NAMALWA (cell line): ENCODE data around the gene KIAA1549.
A peak's percentile ranks its signal among the peaks of the same experiment; 100 is the strongest.
"Not testable (repeated sequence)": the region's sequence is repeated elsewhere in the genome, so short reads cannot be mapped to it uniquely, and the experiment has no call there.

ENCODE experiments used
- DNase-seq: peaks from one replicate; pipeline ENCODE4 v3.0.0-alpha.2; 2015; ENCODE audit warnings: low spot score

Gene KIAA1549

DNA sequence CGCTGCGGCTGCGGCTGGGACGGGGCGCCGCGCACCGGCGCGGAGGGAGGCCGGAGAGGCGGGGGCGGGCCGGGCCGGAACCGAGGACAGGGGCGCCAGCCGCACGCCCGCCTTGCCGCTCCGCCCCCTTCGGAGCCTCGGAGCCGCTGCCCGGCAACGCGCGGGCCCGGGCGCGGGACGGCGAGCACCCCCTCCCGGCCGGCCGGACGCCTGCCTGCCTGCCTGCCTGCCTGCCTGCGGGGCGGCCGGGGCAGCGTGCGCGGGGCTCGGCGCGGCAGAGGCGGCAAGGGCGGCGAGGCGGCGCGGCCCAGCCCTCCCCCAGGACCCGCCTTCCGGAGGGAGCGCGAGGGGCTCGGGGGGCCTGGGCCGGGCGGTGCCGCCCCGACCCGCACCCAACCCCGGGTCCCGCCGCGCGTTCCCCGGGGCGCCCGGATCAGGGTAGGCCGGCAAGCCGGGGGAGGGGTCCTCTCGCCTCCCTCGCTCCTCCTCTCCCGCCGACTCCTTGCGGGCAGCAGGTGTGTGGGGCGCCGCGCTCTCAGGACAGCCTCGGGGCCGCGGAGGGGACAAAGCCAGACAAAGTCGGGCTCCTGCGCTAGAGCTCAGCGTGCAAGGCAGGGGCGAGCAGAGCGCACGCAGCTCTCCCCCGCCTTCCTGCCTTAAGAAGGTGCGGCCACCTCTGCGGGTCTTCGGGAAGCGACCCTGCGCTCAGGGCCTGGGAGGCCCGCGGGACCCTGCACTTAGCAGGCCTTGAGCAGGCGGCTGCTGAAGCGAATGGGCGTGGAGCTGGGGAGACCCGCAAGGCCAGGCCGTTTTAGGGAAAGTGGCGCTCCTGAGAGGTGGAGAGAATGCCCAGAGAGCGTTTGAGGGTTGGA lies at the start of gene KIAA1549:
Gene KIAA1549, minus strand, starts transcription at position 58 of the 872 bp plus-strand sequence. CDS start 120 bp downstream, outside the sequence.
- DNase-seq, result peak; percentile 54

DNA sequence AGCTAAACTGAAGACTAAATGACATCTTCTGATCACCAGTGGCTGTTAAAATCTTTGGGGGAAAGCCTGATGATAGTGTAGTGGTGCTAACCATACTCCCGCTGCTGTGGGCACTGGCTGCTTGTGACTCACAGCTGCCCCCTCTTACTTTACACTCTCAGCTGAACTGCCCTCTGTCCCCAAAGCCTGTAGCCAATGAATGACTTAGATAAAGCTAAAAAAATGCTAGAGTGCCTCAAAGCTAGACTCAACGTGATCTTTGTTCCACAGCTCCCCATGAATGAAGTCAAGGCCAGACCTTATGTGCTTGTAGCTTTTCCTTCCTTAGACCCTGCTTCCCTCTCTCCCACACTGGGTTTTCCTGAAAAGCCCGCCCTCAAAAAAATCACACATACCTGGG lies 48.2 kb upstream of the KIAA1549 start:
- no peak for DNase-seq

DNA sequence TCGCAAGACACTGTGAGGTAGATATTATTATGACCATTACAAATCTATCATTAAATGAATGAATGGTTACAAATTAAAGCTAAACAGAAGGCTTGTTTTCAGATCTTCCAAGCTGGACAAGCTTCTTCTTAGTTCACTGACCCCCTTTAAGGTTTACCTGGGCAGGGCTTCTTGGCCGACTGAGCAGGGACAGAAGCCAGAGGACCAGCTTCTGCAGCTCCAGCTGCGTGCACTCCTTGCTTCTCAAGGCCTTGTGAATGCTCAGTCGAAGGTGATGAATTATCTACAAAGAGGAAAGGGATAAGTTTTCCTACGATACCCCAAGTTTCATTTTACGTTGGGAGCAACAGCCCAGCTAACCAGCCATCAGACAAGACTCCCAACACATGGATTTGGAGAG lies 45.4 kb upstream of the KIAA1549 start:
- no peak for DNase-seq

DNA sequence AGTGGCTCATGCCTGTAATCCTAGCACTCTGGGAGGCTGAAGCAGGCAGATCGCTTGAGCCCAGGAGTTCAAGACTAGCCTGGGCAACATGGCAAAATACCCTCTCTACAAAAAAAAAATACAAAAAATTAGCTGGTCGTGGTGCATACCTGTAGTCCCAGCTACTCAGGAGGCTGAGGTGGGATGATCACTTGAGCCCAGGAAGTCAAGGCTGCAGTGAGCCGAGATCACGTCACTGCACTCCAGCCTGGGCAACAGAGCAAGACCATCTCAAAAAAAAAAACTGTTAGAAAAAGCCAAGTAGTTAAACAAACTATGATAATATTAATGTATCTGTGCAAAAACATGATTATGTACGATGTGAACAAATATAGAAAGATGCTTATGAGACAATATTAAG lies 44.7 kb upstream of the KIAA1549 start:
- not testable (repeated sequence) for DNase-seq

DNA sequence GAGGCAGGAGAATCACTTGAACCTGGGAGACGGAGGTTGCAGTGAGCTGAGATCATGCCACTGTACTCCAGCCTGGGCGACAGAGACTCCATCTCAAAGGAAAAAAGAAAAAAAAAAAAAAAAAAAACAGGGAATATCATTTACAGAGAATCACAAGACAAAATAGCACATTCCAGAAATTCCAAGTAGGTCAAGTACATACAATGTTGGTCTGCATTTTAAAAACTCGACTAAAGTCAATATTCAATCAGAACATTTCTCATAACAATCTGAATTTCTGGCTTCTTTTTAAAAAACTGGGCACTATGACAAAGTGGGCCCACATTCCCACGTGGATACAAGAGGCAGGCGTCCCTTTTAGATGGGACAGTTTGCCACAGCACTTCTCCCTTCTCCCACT lies 41.9 kb upstream of the KIAA1549 start:
- no peak for DNase-seq

DNA sequence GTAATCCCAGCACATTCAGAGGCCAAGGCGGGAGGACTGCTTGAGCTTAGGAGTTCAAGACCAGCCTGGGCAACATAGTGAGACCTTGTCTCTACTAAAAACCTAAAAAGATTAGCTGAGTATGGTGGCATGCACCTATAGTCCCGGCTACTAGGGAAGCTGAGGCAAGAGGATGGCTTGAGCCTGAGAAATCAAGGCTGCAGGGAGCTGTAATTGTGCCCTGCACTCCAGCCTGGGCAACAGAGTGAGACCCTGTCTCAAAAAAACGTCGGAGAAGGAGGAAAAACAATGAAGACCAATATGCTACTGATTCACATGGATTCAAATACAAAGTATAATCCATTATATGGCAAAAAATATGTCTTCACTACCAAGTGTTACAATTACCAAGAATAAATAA lies 41.1 kb upstream of the KIAA1549 start:
- no peak for DNase-seq

DNA sequence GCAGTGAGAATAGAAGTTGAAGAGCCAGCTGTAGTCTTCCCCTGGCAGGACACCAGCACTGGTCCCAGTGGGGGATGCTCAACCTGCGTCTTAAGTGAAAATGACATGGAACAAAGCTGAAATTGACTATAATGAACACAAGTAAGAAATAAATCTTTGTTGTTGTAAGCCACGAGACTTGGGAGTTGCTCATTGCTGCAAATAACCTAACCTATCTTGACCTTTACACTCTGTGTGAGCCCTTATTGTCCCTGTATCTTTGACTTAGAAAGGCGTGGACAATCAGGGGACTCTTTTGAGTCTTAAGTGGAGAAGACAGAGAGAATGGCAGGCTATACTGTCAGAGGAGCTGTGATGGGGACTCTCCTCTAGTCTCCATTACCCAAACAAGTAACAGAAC lies 37.7 kb upstream of the KIAA1549 start:
- DNase-seq, result no peak

DNA sequence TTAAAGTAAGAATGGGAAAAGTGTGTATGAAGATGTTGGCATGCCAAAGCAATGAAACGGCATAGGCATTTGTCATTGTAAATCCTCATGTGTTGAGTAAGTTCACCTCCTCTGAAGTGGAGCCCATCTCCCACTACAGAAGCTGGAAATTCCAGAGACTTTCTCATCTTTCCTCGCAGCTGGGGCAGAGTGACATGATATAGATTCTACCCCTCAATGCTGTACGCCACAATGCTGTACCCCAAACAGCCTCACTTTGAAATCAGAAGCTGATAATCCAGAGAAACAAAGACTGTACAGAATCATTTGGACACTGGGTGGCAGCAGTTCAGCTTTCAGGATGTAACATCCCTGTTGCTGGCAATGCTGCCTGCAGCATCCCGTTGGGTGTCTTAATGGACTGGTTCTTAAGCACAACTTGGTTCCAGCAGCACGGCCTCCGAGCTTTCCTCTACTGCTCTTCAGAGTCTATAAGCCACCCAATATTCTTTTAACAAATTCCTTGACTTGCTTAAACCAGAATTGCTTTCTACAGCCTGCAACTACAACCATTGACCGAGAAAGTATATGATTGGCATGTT lies 35.8 kb upstream of the KIAA1549 start:
- DNase-seq, result peak; percentile 81

DNA sequence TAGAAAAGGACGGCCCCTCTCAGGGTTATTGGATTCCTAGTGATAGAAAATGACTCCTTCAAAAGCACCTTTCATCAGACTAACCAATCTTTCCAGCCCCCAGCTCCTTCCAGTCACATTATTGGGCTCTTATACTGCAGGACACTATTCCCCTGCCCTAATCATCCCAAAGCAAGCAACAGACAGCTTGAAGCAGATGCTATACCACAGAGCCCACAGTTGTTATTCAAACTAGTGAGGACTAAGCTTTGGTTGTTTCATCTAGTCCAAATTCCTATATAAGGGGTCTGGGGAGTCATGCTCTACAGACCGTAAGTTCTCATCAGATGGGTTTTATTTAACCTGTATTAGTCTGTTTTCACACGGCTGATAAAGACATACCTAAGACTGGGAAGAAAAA lies 30.2 kb upstream of the KIAA1549 start:
- no peak for DNase-seq

DNA sequence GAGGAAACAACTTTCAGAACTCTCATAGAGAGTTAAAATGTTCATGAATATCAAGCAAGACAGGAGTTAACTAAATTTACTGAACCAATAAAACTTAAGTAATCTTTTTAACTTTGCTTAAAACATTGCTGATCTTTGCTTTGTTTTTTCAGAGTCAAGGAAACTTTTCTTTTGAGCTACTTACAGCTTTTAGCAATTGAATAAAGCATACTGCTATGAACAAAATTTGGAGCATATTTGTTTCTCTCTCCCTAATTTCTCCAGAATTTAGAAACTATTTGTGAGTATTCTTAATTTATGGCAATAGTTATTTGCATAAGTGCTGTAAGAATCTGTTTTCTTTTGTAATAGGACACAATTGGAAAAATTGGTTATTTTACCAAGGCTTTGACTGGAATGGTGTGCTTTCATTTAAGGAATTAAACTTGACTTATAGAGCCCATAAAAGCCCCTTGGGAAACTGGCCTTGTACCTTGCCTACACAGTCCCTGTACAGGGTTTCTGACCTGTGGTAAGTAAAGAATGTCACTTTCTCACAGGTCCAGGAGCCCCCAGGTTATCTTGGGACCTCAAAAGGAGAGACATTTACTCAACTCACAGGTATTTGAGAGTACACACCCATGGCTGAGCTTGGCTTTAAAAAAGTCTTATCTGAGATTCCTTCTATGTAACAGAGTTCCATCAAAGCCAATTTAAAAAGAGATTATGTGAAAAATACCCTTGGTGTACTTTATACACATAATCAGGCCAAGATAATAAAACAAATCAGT lies 23.3 kb upstream of the KIAA1549 start:
- DNase-seq, result peak; percentile 47

DNA sequence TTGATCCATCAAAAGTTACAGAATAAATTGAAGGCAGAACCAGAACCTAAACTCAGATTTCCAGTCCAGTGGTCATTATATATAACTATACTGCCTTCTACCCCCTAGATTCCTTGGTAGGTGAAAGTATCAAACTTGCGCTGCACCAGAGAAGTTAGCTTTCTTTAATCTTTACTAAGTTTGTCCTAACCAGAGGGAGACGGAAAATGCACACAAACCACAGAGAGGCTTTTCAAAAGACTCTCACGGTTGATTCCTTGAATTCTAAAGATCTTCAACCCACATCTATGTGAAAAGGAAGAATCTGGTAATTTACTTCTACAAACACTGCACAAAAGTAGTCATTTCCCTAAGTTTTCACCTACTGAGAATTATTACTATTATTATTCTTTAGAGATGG lies 18.2 kb upstream of the KIAA1549 start:
- DNase-seq, result no peak

DNA sequence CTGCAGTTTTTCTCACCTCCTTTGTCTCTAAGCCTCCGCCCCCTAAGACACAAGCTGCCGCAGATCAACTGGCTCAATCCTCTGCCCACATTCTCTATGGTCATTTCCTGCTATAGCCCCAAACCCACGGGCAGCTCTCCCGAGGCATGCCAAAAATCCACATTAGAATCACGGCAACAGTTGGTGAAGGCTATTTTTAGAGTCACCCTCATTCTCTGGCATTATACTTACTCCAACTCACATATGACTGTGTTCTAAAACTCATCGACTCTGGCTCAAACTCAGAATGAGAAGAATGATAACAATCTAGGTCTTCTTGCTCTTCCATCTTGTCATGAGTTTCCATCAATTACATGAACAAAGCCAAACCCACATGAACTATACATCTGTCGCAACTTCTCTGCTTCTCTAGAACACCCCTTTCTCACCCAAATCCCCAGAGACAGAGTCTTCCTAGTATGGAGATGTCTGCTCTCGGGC lies 10.9 kb upstream of the KIAA1549 start:
- no peak for DNase-seq

DNA sequence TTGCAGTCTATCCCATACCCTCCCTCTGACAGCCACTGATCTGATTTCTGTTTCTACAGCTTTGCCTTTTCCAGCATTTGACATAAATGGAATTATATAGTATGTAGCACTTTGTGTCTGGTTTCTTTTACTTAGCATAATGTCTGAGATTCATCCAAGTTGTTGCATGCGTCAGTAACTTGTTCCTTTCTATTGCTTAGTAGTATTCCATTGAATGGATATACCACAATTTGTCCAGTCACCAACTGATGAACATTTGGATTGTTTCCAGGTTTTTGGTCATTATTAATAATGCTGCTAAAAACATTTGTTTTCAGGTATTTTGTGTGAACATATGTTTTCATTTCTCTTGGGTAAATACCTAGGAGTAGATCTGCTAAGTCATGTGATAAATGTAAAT lies 6.5 kb upstream of the KIAA1549 start:
- DNase-seq, result no peak

DNA sequence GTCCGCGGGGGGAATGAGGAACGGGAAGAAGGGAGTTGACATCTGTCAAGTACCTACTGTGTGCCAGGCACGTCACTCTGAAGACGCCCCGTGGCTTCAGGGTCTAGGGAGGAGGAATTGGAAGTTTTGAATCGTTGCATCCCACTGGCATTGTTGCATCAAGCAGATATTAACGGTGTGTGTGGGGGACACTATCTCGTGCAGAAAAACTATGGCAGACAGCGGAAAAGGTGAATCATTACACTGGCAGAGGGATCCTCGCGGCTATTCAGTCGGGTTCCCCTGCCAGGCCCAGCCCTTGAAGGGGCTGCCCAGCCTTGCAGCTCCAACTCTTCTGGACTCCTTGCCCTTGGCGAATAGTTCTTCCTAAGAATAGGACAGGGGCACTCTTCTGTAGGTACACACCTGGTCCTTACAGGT lies 1.0 kb upstream of the KIAA1549 start:
- no peak for DNase-seq

DNA sequence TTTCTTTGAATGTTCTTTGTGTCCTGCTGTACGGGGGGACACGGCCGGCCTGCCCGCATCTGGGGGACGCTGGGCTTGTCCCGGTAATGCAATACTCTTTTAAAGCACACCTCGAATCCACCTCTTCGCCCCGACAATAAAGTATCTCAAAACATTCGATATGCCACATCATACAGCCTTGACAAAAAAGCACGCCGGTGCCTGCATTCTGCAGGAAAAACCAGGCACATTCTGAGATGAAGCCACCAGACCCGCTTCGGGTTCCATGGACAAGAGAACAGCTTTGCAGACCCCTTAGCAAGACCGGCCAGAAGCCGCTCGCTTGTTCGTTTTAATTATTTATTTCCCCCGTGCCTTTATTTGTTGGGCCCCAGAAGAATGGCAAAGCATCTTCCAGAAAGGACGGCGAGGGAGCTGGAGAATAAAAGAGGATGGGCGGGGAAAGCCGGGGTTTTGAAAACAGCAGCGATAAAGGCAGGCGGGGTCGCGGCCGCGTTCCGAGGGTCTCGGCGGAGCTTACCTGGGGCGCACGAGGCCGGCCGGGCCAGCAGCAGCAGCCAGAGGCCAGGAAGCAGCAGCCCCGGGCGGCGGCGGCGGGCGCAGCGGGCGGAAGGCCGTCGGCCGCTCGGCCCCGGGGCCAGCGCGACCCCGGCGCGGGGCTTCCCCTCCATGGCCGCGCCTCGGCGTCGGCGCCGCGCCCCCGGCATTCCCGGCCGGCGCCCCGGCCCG lies 462 bp downstream of the KIAA1549 start:
- no peak for DNase-seq

DNA sequence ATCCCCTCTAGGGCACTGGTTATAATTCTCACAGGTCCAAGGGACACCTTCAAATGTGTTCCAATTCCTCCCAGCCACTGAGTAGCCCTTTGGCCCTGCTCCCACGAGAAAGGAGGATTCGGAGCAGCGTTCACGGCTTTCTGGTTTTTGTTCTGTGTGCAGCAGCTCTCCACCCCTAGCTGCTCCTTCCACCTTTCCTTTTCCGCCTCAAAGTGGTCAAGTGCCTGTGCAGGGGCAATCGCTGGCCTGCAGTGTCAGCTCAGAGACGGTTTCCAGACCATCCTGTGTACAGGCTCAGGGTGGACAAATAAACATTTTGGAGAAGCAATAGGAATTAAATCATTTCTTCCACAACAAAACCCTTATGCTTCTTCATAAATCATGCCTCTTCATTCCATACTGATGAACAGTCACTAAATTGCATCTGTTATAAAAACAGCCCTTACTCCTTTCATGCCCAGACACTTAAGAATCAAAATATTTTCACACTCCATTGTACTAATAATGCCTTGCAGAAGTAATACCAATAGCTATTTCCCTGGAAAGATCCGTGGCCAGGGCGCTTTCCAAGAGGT lies 1.1 kb downstream of the KIAA1549 start:
- no peak for DNase-seq

DNA sequence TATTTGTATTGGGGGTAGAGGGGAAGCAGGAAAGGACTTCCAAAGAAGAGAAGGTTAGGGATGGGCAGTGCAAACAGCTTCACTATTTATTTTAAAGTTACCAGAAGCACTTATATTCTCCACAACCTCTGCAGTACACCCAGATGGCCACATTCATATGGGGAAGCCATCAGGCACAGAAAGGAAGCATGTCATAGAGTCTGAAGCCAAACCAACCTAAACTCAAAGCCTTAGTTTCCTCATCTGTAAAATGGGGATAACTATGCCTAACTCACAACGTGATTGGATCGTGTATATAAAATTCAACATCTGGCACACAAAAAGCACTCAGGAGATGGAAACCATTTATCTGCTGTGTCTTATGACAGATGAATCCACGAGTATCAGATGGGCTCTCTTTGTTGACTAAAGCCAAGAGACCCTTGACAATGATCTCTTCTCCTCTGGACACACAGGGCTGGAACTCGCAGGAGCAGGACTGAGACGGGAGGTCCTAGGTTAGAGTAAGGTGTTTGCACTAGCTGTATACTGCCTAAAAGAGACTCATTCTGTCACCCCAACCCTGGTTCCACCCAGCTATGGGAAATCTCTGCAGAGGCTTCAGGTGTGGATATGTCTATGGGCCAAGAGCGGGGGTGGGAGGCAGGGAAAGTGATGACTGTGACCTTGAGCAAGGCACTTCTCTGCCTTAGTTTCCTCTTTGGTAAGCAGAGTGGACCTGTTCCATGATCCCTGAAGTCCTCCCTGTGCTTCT lies 1.8 kb downstream of the KIAA1549 start:
- peak; percentile 62 for DNase-seq

DNA sequence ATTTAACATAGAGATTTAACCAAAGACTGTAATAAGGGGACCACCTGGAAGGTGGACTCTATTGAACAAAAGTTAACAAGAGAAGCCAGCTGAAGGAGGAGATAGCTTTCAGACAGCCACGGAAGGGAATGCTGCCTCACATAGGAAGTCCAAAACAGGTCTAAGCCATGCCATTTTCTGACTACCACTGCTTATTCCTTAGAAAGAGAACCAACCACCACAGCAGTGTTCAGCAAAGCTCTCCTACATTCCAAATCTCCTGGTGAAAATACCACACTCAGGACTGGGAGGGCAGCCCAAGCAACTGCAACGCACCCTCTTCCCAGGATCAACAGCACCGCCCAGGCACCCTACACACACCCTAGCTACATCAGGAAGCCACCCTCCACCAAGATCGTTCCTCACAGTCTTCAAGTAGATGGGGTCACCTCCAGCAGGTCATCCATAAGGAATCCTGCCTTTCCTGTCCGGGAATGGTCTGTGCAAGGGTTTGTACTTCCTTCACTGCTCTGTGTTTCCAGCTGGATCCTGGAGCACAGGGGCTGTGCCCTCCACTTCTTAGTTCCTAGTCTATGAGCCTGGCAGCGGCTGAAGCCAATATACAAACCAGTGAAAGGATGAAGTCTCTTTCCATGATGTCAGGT lies 2.5 kb downstream of the KIAA1549 start:
- DNase-seq, result no peak

DNA sequence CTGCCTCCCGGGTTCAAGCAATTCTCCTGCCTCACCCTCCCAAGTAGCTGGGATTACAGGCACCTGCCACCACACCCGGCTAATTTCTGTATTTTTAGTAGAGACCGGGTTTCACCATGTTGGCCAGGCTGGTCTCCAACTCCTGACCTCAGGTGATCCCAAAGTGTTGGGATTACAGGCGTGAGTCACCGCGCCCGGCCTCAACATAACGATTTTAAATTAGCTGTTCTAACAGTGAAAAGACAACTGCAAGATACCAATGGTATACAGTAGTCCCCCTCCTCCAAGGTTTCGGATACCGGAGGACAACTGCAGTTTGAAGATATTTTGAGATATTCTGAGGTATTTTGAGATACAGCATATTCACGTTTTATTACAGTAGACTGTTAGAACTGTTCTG lies 5.0 kb downstream of the KIAA1549 start:
- DNase-seq, result not testable (repeated sequence)

DNA sequence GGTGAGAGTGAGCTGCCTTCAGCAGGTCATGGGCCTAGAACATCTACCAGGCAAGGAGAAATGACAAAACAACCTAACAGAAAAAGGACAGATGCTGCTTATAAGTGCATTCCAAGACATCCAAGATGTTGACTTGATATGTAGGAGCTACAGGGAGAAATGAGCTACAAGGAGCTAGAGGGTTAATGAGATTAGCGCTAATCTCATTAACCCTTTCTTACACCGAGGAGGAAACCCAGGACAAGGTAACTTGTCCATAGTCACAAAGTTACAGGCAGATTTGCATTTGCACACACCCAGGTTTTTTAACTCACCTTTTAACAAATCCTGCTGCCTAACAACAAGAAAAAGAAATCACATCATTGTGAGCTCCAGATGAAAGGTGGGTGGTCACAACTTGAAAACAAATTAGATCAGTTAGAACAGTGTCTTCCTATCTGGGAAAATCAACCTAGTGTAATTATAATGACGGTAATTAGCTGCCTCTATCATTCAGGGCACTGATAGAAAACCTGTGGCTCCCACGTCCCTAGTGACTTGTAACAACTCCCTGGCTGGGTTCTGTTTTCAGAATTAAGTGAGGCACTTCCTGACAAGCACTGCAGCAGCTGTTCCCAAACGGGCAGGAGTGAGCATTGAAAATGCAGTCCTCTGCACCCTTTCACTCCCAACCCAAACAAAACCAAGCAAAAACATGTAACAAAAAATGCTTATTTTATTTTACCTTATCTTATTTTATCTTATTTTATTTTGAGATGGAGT lies 5.7 kb downstream of the KIAA1549 start:
- no peak for DNase-seq
